Cardiac fibroblast (primary cell): ENCODE data around the gene ZNF575.
"Not testable (repeated sequence)": the region's sequence is repeated elsewhere in the genome, so short reads cannot be mapped to it uniquely, and the experiment has no call there.

Source experiments
- DNase-seq, 2 donors: peaks; one replicate each; pipeline versions ENCODE4 v3.0.0 to v3.0.0-alpha.2; 2010; ENCODE audit warnings: low read depth in 2 of 2
- H3K4me3 ChIP-seq, 2 donors: replicated peaks in 1 of 2; 1 replicate in 1 of 2; 2 replicates in 1 of 2; pipeline ENCODE4 v1.5.1; 2011; ENCODE audit warnings: low read depth in 2 of 2, low read length in 2 of 2, mild to moderate bottlenecking in 2 of 2, moderate library complexity in 1 of 2
- CTCF ChIP-seq: IDR thresholded peaks from one replicate; pipeline ENCODE4 v1.5.1; 2011; ENCODE audit warnings: low read depth, mild to moderate bottlenecking, low read length, inconsistent platforms

Gene ZNF575

GRCh38 chr19:43540381-43540780, 7.4 kb downstream of the ZNF575 start:
- no peak for TF ChIP-seq CTCF
- no peak overlapping the region for H3K4me3 ChIP-seq
- no peak for DNase-seq

GRCh38 chr19:43541920-43542650, 9.1 kb downstream of the ZNF575 start:
- TF ChIP-seq CTCF, result no peak
- DNase-seq, result no peak
- H3K4me3 ChIP-seq, result no peak overlapping the region

- TF ChIP-seq CTCF, result no peak
- H3K4me3 ChIP-seq, result no peak overlapping the region
- DNase-seq, result no peak
Measured at GRCh38 chr19:43544077-43544476, 11.1 kb downstream of the ZNF575 start.

GRCh38 chr19:43545276-43545675, 12.3 kb downstream of the ZNF575 start:
- DNase-seq, result no peak
- TF ChIP-seq CTCF, result no peak
- no peak overlapping the region for H3K4me3 ChIP-seq

- no peak overlapping the region for H3K4me3 ChIP-seq
- TF ChIP-seq CTCF, result no peak
- no peak for DNase-seq
Measured at GRCh38 chr19:43545981-43546380, 13.0 kb downstream of the ZNF575 start.

GRCh38 chr19:43546581-43546980, 13.6 kb downstream of the ZNF575 start:
- no peak for TF ChIP-seq CTCF
- no peak overlapping the region for H3K4me3 ChIP-seq
- no peak for DNase-seq

GRCh38 chr19:43547926-43548325, 14.9 kb downstream of the ZNF575 start:
- DNase-seq, result not testable (repeated sequence)

More at GRCh38 chr19:43547926-43548325, 14.9 kb downstream of the ZNF575 start:
- not testable (repeated sequence) for H3K4me3 ChIP-seq
